Activated naive CD8-positive, alpha-beta T cell treated with anti-CD3 and anti-CD28 coated beads for 36 hours (primary cell): Measurements from ENCODE around the gene RAD51AP1. TPM values are rescaled to one million over a fixed set of nuclear protein-coding genes. Genes with fewer than 3 reads are reported as not detected.
A peak's percentile ranks its signal among the peaks of the same experiment; 100 is the strongest.
"Not testable (repeated sequence)": the region's sequence is repeated elsewhere in the genome, so short reads cannot be mapped to it uniquely, and the experiment has no call there.

Source experiments
- DNase-seq: peaks from one replicate; pipeline ENCODE4 v3.0.0; 2021
- H3K27ac Mint-ChIP-seq: one replicate; pipeline ENCODE4 v1.8.0; 2022; ENCODE audit warnings: mild to moderate bottlenecking, moderate library complexity, mixed read lengths
- H3K27me3 Mint-ChIP-seq: one replicate; pipeline ENCODE4 v1.8.0; 2022; ENCODE audit warnings: mild to moderate bottlenecking, mixed read lengths
- H3K36me3 Mint-ChIP-seq: one replicate; pipeline ENCODE4 v1.8.0; 2021; ENCODE audit warnings: mild to moderate bottlenecking, mixed read lengths
- H3K4me1 Mint-ChIP-seq: one replicate; pipeline ENCODE4 v1.8.0; 2021; ENCODE audit warnings: mixed read lengths
- H3K4me3 Mint-ChIP-seq: one replicate; pipeline ENCODE4 v1.8.0; 2022; ENCODE audit warnings: mild to moderate bottlenecking, moderate library complexity, mixed read lengths
- H3K9me3 Mint-ChIP-seq: one replicate; pipeline ENCODE4 v1.8.0; 2022; ENCODE audit warnings: mixed read lengths
- total RNA-seq, 2 experiments: library from RNA; stranded (reverse); gene quantifications; one replicate each; pipeline ENCODE4 v1.2.3, GENCODE V29; 2021

Gene RAD51AP1
- total RNA-seq, result 10 to 100 TPM; 52.4 to 52.7 TPM

DNA sequence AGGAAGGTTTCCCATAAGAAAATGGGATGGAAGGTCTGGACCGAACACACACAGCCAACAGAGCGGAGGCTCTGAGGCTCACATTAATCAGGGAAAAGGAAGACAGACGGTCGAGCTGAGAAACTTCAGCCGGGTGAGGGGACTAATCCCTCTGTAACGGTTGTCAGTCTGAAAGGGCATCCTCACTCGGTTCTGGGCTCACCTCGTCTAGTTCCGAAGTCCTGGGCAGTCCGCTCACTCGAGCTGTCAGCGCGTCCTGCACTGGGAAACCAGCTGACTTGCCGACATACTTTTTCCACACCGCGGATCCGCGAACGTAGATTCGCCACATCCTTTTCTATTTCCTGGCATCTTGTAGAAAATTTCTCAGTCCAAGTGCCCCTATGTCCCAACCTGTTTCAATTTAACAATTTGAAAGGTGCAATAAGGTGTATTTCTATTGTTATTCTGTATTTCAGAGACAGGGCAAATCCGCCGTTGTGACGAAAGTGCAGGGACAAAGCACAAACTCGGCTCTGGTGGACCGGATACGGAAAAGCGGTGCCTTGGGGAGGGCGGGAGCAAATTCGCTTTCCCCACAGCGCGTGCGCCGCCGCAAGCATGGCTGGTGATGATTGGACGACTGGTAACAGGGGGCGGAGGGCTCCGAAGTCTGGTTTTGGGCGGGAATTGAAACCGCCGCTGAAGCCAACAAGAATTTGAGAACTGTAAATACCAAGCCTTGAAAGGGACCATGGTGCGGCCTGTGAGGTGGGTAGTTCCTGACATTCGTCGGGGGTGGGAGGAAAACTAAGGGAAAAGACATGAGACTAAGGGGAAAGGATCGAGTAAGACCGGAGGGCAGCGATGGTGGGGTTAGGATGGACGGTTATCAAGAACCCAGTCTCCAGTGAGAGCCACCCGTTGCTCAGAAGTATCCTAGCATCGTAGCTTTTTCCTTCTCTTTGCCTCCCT lies at the start of gene RAD51AP1:
Gene RAD51AP1, plus strand, starts transcription at position 684 of the 954 bp plus-strand sequence. Its CDS starts 50 bp downstream, at position 734.
- H3K4me3 Mint-ChIP-seq, result peak within 1 kb of the TSS; percentile 94
- H3K27me3 Mint-ChIP-seq, result peaks cover 3% of the 10 kb centered on the region
- no peaks in the 10 kb centered on the region for H3K9me3 Mint-ChIP-seq
- H3K27ac Mint-ChIP-seq, result peak within 1 kb of the TSS; percentile 95
- H3K36me3 Mint-ChIP-seq, result peaks cover 3% of the 10 kb centered on the region
- peak; percentile 95 for DNase-seq
- H3K4me1 Mint-ChIP-seq, result peaks cover 21% of the 10 kb centered on the region

DNA sequence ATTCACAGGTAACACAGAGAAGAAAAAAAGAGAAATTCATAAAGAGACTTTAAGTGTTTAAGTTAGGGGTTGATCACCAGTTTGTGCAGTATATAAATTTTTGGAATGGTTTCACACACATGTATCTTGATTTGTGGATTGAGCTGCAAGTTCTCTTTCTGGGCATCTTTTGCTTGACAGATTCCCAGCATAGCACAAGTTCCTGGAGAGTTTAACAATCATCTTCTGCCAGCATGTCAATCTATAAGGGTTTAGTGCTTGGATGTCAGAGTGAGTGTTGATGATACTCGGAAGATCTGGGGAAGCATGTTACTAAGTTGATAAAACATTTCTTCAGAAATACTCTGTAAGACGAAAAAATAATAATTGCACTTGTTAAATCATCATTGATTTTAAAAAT lies 49.1 kb upstream of the RAD51AP1 start:
- no peak overlapping the region for H3K4me3 Mint-ChIP-seq
- peaks cover 13% of the 10 kb centered on the region for H3K4me1 Mint-ChIP-seq
- no peak overlapping the region for H3K27ac Mint-ChIP-seq
- peaks cover 11% of the 10 kb centered on the region for H3K36me3 Mint-ChIP-seq
- H3K9me3 Mint-ChIP-seq, result no peaks in the 10 kb centered on the region
- H3K27me3 Mint-ChIP-seq, result no peaks in the 10 kb centered on the region
- DNase-seq, result no peak

- Mint-ChIP-seq H3K36me3 (peaks cover 13% of the 10 kb centered on the region), H3K27ac (peak overlapping the region; percentile 47), H3K9me3 (no peaks in the 10 kb centered on the region), H3K4me1 (peaks cover 13% of the 10 kb centered on the region), H3K27me3 (no peaks in the 10 kb centered on the region), H3K4me3 (no peak overlapping the region)
- no peak for DNase-seq
Measured at GRCh38 chr12:4490973-4491372, 47.7 kb upstream of the RAD51AP1 start.

- H3K36me3 Mint-ChIP-seq, result peaks cover 29% of the 10 kb centered on the region
- H3K4me3 Mint-ChIP-seq, result no peak overlapping the region
- no peaks in the 10 kb centered on the region for H3K27me3 Mint-ChIP-seq
- DNase-seq, result no peak
- H3K4me1 Mint-ChIP-seq, result peaks cover 17% of the 10 kb centered on the region
- H3K27ac Mint-ChIP-seq, result peak overlapping the region; percentile 80
- no peaks in the 10 kb centered on the region for H3K9me3 Mint-ChIP-seq
Measured at GRCh38 chr12:4496145-4496838, 42.4 kb upstream of the RAD51AP1 start.

DNA sequence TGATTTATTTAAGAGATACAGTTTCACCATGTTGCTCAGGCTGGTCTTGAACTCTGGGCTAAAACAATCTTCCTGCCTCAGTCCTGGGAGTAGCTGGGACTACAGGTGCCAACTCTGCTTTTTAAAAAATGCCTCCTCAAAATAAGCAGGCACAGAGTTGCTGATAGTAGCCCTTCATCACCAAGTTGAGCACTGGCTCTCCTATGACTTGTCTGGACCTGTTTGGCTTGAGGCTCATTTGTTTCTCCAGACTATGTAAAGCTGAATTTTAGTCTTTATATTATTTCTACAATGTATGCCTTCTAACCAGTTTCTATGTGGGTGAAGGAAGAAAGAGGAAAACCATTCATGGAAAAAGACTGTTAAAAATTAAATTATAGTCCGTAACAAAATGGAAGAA lies 39.5 kb upstream of the RAD51AP1 start:
- H3K27ac Mint-ChIP-seq, result no peak overlapping the region
- H3K4me1 Mint-ChIP-seq, result peaks cover 17% of the 10 kb centered on the region
- peaks cover 37% of the 10 kb centered on the region for H3K36me3 Mint-ChIP-seq
- H3K27me3 Mint-ChIP-seq, result no peaks in the 10 kb centered on the region
- H3K4me3 Mint-ChIP-seq, result no peak overlapping the region
- DNase-seq, result no peak
- no peaks in the 10 kb centered on the region for H3K9me3 Mint-ChIP-seq

GRCh38 chr12:4505376-4505986 lies 33.2 kb upstream of the RAD51AP1 start:
- DNase-seq, result no peak
- H3K4me1 Mint-ChIP-seq, result peaks cover 20% of the 10 kb centered on the region
- H3K9me3 Mint-ChIP-seq, result no peaks in the 10 kb centered on the region
- no peak overlapping the region for H3K27ac Mint-ChIP-seq
- H3K36me3 Mint-ChIP-seq, result peaks cover 18% of the 10 kb centered on the region
- no peaks in the 10 kb centered on the region for H3K27me3 Mint-ChIP-seq
- H3K4me3 Mint-ChIP-seq, result no peak overlapping the region

GRCh38 chr12:4506430-4506829 lies 32.3 kb upstream of the RAD51AP1 start:
- Mint-ChIP-seq H3K27ac (peak overlapping the region; percentile 54), H3K4me1 (peaks cover 20% of the 10 kb centered on the region), H3K36me3 (peaks cover 16% of the 10 kb centered on the region), H3K9me3 (no peaks in the 10 kb centered on the region), H3K27me3 (no peaks in the 10 kb centered on the region), H3K4me3 (no peak overlapping the region)
- DNase-seq, result no peak

GRCh38 chr12:4506870-4507269 lies 31.8 kb upstream of the RAD51AP1 start:
- Mint-ChIP-seq H3K27me3 (no peaks in the 10 kb centered on the region), H3K36me3 (peaks cover 13% of the 10 kb centered on the region), H3K4me1 (peaks cover 20% of the 10 kb centered on the region), H3K4me3 (peak overlapping the region; percentile 42), H3K27ac (peak overlapping the region; percentile 75), H3K9me3 (no peaks in the 10 kb centered on the region)
- DNase-seq, result no peak

DNA sequence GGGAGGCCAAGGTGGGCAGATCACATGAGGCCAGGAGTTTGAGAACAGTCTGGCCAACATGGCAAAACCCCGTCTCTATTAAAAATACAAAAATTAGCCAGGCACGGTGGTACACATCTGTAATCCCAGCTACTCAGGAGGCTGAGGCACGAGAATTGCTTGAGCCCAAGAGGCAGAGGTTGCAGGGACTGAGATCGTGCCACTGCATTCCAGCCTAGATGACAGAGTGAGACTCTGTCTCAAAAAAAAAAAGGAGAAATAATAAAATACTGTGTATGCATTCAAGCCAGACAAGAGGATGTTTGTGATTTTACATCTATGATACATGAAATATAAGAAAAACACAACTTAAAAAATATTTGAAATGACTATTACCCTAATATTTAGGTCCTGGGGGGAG lies 30.2 kb upstream of the RAD51AP1 start:
- H3K36me3 Mint-ChIP-seq, result peaks cover 15% of the 10 kb centered on the region
- not testable (repeated sequence) for H3K9me3 Mint-ChIP-seq, DNase-seq, H3K27ac Mint-ChIP-seq, H3K4me3 Mint-ChIP-seq, H3K27me3 Mint-ChIP-seq
- H3K4me1 Mint-ChIP-seq, result peaks cover 20% of the 10 kb centered on the region

GRCh38 chr12:4509269-4509668 lies 29.4 kb upstream of the RAD51AP1 start:
- peaks cover 20% of the 10 kb centered on the region for H3K4me1 Mint-ChIP-seq
- H3K4me3 Mint-ChIP-seq, H3K9me3 Mint-ChIP-seq, H3K27me3 Mint-ChIP-seq, H3K27ac Mint-ChIP-seq, DNase-seq: not testable (repeated sequence)
- H3K36me3 Mint-ChIP-seq, result peaks cover 12% of the 10 kb centered on the region

- H3K27ac Mint-ChIP-seq, result no peak overlapping the region
- no peaks in the 10 kb centered on the region for H3K4me1 Mint-ChIP-seq
- peaks cover 18% of the 10 kb centered on the region for H3K36me3 Mint-ChIP-seq
- no peak for DNase-seq
- H3K27me3 Mint-ChIP-seq, result no peaks in the 10 kb centered on the region
- H3K9me3 Mint-ChIP-seq, result no peaks in the 10 kb centered on the region
- H3K4me3 Mint-ChIP-seq, result no peak overlapping the region
Measured at GRCh38 chr12:4518106-4518728, 20.5 kb upstream of the RAD51AP1 start.

DNA sequence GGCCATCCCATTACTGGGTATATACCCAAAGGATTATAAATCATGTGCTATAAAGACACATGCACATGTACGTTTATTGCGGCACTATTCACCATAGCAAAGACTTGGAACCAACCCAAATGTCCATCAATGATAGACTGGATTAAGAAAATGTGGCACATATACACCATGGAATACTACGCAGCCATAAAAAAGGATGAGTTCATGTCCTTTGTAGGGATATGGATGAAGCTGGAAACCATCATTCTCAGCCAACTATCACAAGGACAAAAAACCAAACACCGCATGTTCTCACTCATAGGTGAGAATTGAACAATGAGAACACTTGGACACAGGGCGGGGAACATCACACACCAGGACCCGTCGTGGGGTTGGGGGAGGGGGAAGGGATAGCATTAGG lies 15.2 kb upstream of the RAD51AP1 start:
- DNase-seq, H3K9me3 Mint-ChIP-seq, H3K4me3 Mint-ChIP-seq, H3K27me3 Mint-ChIP-seq, H3K27ac Mint-ChIP-seq, H3K4me1 Mint-ChIP-seq: not testable (repeated sequence)
- peaks cover 12% of the 10 kb centered on the region for H3K36me3 Mint-ChIP-seq

DNA sequence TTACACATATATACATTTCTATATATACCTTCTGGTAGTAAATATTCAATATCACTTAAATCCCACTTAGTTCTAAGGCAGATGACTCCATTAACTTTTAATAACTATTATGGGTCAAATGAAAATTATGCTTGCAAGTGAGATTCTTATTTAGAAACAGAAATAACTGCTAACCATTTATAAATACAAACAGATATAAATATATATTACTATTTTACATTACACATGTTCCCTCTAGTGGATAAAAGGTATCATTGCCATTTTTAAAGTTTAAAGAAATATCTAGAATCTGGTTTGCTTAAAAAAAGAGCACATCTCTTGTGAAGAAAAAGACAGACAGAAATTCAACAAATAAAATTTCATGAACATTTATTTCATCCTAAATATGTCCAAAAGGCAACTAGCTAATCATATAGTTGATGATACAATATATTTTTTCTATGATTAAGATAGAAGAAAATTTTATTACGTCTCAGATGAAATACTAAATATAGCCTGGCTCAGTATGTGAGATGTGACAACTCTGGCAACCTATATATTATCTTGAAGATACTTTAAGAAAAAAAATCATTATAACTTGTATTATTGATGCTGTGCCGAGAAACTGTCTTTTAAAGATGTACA lies 11.7 kb upstream of the RAD51AP1 start:
- Mint-ChIP-seq H3K36me3 (peaks cover 12% of the 10 kb centered on the region), H3K9me3 (no peaks in the 10 kb centered on the region), H3K4me1 (peaks cover 3% of the 10 kb centered on the region), H3K27ac (no peak overlapping the region), H3K4me3 (no peak overlapping the region), H3K27me3 (no peaks in the 10 kb centered on the region)
- DNase-seq, result no peak

- Mint-ChIP-seq H3K4me1 (peaks cover 3% of the 10 kb centered on the region), H3K27me3 (no peaks in the 10 kb centered on the region), H3K36me3 (peaks cover 1% of the 10 kb centered on the region), H3K27ac (no peak overlapping the region), H3K4me3 (no peak overlapping the region), H3K9me3 (no peaks in the 10 kb centered on the region)
- DNase-seq, result no peak
Measured at GRCh38 chr12:4530160-4530559, 8.5 kb upstream of the RAD51AP1 start.
